NCI-H2081 (cell line): Measurements from ENCODE around the gene ZNF565.
"Not testable (repeated sequence)": the region's sequence is repeated elsewhere in the genome, so short reads cannot be mapped to it uniquely, and the experiment has no call there.

Source experiments
- DNase-seq, 2 experiments: peaks; one replicate each; lab custom pipeline; 2025; lab: John Stamatoyannopoulos, UW

ZNF565 gene

GRCh38 chr19:36212895-36213294, 1.6 kb downstream of the ZNF565 start:
- DNase-seq, result no peak

GRCh38 chr19:36210497-36210896, 4.0 kb downstream of the ZNF565 start:
- no peak for DNase-seq

GRCh38 chr19:36209372-36209771, 5.1 kb downstream of the ZNF565 start:
- DNase-seq, result no peak

- no peak for DNase-seq
These were observed 6.7 kb downstream of the ZNF565 start for GRCh38 chr19:36207605-36208252.

- no peak for DNase-seq
These were observed 11.2 kb downstream of the ZNF565 start for GRCh38 chr19:36203293-36203692.

- DNase-seq, result no peak
These were observed 12.8 kb downstream of the ZNF565 start for GRCh38 chr19:36201684-36202083.

GRCh38 chr19:36198119-36198518, 16.3 kb downstream of the ZNF565 start:
- no peak for DNase-seq

GRCh38 chr19:36196249-36196648, 18.2 kb downstream of the ZNF565 start:
- DNase-seq, result no peak

- not testable (repeated sequence) for DNase-seq
These were observed 27.7 kb downstream of the ZNF565 start for GRCh38 chr19:36186722-36187121.

GRCh38 chr19:36183245-36183628, 31.2 kb downstream of the ZNF565 start:
- no peak for DNase-seq

- no peak for DNase-seq
These were observed 31.7 kb downstream of the ZNF565 start for GRCh38 chr19:36182612-36183244.

GRCh38 chr19:36179077-36179476, 35.4 kb downstream of the ZNF565 start:
- not testable (repeated sequence) for DNase-seq

GRCh38 chr19:36173846-36174245, 40.6 kb downstream of the ZNF565 start:
- DNase-seq, result not testable (repeated sequence)

GRCh38 chr19:36172852-36173251, 41.6 kb downstream of the ZNF565 start:
- no peak for DNase-seq

GRCh38 chr19:36169084-36169760, 45.2 kb downstream of the ZNF565 start:
- DNase-seq, result peak; percentile 18 to 77

GRCh38 chr19:36163813-36164212, 50.7 kb downstream of the ZNF565 start:
- DNase-seq, result no peak

GRCh38 chr19:36160821-36161596, 53.5 kb downstream of the ZNF565 start:
- DNase-seq, result no peak

- no peak for DNase-seq
These were observed 61.3 kb downstream of the ZNF565 start for GRCh38 chr19:36153126-36153525.

- no peak for DNase-seq
These were observed 61.9 kb downstream of the ZNF565 start, which contains the start of gene COX7A1 for GRCh38 chr19:36152352-36153091. COX7A1 (minus strand) TSS chr19:36152447; CDS start chr19:36152407, 40 bp downstream.

GRCh38 chr19:36152019-36152351, 62.5 kb downstream of the ZNF565 start:
- no peak for DNase-seq

- DNase-seq, result no peak
These were observed 63.1 kb downstream of the ZNF565 start for GRCh38 chr19:36151144-36152018.
